Keratinocyte (primary cell): ENCODE data around the gene SORBS2.

ENCODE experiments used
- EZH2 ChIP-seq: IDR thresholded peaks from one replicate; pipeline ENCODE4 v1.6.1; 2012; ENCODE audit warnings: inconsistent platforms, mild to moderate bottlenecking, low read length, moderate library complexity
- TF ChIP-seq, protein P1 (sequence below), 3 experiments: IDR thresholded peaks in 1 of 3; conservative IDR thresholded peaks in 1 of 3; optimal IDR thresholded peaks in 1 of 3; 2 replicates in 2 of 3; 3 replicates in 1 of 3; pipeline versions ENCODE3 to v1.5.1; 2011; ENCODE audit warnings: low read length in 3 of 3, mild to moderate bottlenecking in 3 of 3, moderate library complexity in 2 of 3, control low read depth in 1 of 3, inconsistent platforms in 1 of 3; ENCODE audit not compliant: insufficient read depth in 2 of 3; ENCODE audit errors: extremely low read depth in 1 of 3

DNA sequence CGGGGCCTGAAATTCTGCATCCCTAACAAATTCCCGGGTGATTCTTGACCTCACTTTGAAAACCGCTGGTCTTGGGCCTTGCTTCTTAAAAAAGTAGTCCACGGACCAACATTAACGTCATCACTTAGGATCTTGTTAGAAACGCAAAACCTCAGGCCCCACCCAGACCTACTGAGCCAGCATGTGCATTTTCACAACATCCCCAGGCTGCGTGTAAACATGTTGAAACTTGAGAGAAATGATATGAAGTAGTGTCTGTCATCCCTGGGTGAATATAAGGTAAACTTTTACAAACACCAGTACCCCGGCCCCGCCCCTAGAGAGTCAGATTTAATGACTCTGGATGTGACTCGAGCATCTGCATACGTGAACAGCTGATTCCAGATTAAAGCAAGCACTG lies 33.7 kb downstream of the SORBS2 start:
- TF ChIP-seq, protein P1, sequence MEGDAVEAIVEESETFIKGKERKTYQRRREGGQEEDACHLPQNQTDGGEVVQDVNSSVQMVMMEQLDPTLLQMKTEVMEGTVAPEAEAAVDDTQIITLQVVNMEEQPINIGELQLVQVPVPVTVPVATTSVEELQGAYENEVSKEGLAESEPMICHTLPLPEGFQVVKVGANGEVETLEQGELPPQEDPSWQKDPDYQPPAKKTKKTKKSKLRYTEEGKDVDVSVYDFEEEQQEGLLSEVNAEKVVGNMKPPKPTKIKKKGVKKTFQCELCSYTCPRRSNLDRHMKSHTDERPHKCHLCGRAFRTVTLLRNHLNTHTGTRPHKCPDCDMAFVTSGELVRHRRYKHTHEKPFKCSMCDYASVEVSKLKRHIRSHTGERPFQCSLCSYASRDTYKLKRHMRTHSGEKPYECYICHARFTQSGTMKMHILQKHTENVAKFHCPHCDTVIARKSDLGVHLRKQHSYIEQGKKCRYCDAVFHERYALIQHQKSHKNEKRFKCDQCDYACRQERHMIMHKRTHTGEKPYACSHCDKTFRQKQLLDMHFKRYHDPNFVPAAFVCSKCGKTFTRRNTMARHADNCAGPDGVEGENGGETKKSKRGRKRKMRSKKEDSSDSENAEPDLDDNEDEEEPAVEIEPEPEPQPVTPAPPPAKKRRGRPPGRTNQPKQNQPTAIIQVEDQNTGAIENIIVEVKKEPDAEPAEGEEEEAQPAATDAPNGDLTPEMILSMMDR (optimal IDR thresholded peaks at IDR 0.05 in 1 of 3, IDR thresholded peaks at IDR 0.05 in 1 of 3, conservative IDR thresholded peaks at IDR 0.05 in 1 of 3; ENCODE audit: extremely low read depth in 1 of 3, insufficient read depth in 2 of 3, low read length in 3 of 3) = no peak
- TF ChIP-seq EZH2 = no peak
